ENCODE data around the gene IL17B.

Gene IL17B

DNA sequence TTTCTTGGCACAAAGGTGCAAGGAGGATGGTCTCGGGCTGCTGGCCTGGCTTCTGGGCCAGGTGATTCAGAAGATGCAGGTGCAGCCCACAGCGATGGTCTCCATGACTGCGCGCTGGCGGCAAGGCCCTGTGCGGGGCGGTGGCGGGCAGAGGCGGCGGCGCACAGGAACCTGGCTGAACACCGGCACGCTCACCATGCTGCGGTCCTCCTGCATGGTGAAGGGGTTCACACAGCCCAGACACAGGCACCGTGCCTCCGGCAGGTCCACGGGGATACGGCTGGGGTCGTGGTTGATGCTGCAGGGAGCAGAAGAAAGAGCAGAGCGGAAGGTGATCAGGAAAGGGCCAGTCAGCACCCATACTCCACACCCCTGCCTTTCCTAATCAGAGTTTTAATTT is 4.8 kb downstream of the IL17B start:
- Histone ChIP-seq H3K79me2 (ENCODE audit: insufficient read depth, low read length) (no peaks in the 10 kb centered on the region), H2AFZ (ENCODE audit: low read length) (no peak overlapping the region), H3K27ac (ENCODE audit: low read depth, low read length, poor library complexity, severe bottlenecking) (no peak overlapping the region), H3K4me3 (ENCODE audit: low read depth, low read length, poor library complexity, severe bottlenecking) (no peak overlapping the region), H3K4me1 (ENCODE audit: insufficient read depth, low read length, severe bottlenecking) (no peaks in the 10 kb centered on the region), H3K9me2 (ENCODE audit: low read depth, low read length) (no peaks in the 10 kb centered on the region), H3K9me3 (ENCODE audit: low read length) (no peaks in the 10 kb centered on the region), H3K9ac (ENCODE audit: low read length) (no peak overlapping the region), H4K20me1 (ENCODE audit: insufficient read depth, low read length) (no peaks in the 10 kb centered on the region), H3K27me3 (ENCODE audit: insufficient read depth, low read length) (no peaks in the 10 kb centered on the region), H3F3A (ENCODE audit: insufficient read depth, low read length) (no peaks in the 10 kb centered on the region), H3K4me2 (ENCODE audit: low read length) (no peak overlapping the region), H3K36me3 (ENCODE audit: insufficient read depth, low read length) (no peaks in the 10 kb centered on the region)
- TF ChIP-seq, protein P1, sequence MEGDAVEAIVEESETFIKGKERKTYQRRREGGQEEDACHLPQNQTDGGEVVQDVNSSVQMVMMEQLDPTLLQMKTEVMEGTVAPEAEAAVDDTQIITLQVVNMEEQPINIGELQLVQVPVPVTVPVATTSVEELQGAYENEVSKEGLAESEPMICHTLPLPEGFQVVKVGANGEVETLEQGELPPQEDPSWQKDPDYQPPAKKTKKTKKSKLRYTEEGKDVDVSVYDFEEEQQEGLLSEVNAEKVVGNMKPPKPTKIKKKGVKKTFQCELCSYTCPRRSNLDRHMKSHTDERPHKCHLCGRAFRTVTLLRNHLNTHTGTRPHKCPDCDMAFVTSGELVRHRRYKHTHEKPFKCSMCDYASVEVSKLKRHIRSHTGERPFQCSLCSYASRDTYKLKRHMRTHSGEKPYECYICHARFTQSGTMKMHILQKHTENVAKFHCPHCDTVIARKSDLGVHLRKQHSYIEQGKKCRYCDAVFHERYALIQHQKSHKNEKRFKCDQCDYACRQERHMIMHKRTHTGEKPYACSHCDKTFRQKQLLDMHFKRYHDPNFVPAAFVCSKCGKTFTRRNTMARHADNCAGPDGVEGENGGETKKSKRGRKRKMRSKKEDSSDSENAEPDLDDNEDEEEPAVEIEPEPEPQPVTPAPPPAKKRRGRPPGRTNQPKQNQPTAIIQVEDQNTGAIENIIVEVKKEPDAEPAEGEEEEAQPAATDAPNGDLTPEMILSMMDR (IDR thresholded peaks at IDR 0.05; ENCODE audit: low read length) = no peak
- TF ChIP-seq EZH2 (IDR thresholded peaks at IDR 0.05; ENCODE audit: borderline replicate concordance, low read length) = no peak

DNA sequence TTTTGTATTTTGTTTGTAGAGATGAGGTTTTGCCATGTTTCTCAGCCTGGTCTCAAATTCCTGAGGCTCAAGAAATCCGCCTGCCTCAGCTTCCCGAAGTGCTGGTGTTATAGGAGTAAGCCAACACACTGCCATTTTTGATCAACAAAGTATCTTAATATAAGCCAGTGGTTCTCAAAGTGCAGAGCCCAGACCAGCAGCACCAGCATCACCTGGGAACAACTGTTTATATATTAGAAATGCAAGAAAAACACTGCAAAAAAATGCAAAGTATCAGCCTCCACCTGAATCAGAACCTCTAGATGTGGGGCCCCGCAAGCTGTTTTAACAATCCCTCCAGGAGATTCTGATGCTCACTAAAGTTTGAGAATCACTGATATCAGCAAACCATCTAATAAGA is 6.2 kb downstream of the IL17B start:
- no peaks in the 10 kb centered on the region for H4K20me1 ChIP-seq (ENCODE audit: insufficient read depth, low read length)
- no peak overlapping the region for H3K4me2 ChIP-seq (ENCODE audit: low read length)
- no peaks in the 10 kb centered on the region for H3K9me3 ChIP-seq (ENCODE audit: low read length)
- H3K27ac ChIP-seq (ENCODE audit: low read depth, low read length, poor library complexity, severe bottlenecking) = no peak overlapping the region
- H3K4me3 ChIP-seq (ENCODE audit: low read depth, low read length, poor library complexity, severe bottlenecking) = no peak overlapping the region
- H3F3A ChIP-seq (ENCODE audit: insufficient read depth, low read length) = no peaks in the 10 kb centered on the region
- H3K4me1 ChIP-seq (ENCODE audit: insufficient read depth, low read length, severe bottlenecking) = no peaks in the 10 kb centered on the region
- H3K9me2 ChIP-seq (ENCODE audit: low read depth, low read length) = no peaks in the 10 kb centered on the region
- H3K9ac ChIP-seq (ENCODE audit: low read length) = no peak overlapping the region
- no peak overlapping the region for H2AFZ ChIP-seq (ENCODE audit: low read length)
- H3K36me3 ChIP-seq (ENCODE audit: insufficient read depth, low read length) = peaks cover 4% of the 10 kb centered on the region; the same call in 1 of the 2 replicates
- no peaks in the 10 kb centered on the region for H3K27me3 ChIP-seq (ENCODE audit: insufficient read depth, low read length)
- no peak for TF ChIP-seq EZH2 (IDR thresholded peaks at IDR 0.05; ENCODE audit: borderline replicate concordance, low read length)
- TF ChIP-seq, protein P1 (IDR thresholded peaks at IDR 0.05; ENCODE audit: low read length) = no peak
- no peaks in the 10 kb centered on the region for H3K79me2 ChIP-seq (ENCODE audit: insufficient read depth, low read length)

DNA sequence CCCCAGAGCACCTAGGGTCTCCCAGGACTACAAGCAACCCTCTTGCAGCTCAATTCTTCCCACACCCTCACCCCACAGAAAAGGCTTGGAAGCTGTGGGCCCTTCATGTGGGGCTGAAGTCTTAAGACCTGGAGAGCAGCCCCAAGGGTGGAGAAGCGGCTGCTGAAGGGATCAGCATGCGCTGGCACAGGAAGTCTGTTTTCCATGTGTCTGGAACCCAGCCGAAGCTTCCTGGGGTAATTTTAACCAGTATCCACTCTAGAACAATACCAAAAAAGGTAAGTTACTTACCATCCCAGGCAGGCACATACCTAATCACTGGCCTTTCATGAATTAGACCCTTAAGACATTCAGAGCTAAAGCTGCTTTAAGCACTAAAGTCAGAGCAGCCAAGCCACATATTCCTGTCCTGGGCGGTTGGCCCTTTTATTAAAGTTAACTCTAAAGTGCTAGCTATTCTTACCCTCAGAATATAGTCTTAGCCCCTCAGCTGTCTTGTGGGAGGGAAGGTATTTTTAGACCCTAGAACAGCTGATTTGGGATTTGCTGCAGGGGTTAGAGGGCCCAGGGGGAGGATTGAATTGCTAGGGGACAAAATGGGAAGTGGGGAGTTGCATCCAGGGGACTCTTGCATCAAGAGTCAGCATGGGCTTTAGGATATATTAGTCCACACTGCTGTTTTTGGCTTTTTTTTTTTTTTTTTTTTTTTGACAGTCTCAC is 6.9 kb downstream of the IL17B start:
- Histone ChIP-seq H3K27ac (ENCODE audit: low read depth, low read length, poor library complexity, severe bottlenecking) (no peak overlapping the region), H3K9me2 (ENCODE audit: low read depth, low read length) (no peaks in the 10 kb centered on the region), H3K4me3 (ENCODE audit: low read depth, low read length, poor library complexity, severe bottlenecking) (no peak overlapping the region), H3K79me2 (ENCODE audit: insufficient read depth, low read length) (no peaks in the 10 kb centered on the region), H3K4me2 (ENCODE audit: low read length) (no peak overlapping the region), H3F3A (ENCODE audit: insufficient read depth, low read length) (no peaks in the 10 kb centered on the region), H4K20me1 (ENCODE audit: insufficient read depth, low read length) (no peaks in the 10 kb centered on the region), H3K27me3 (ENCODE audit: insufficient read depth, low read length) (no peaks in the 10 kb centered on the region), H3K36me3 (ENCODE audit: insufficient read depth, low read length) (peaks cover 6% of the 10 kb centered on the region; the same call in 1 of the 2 replicates), H3K9ac (ENCODE audit: low read length) (no peak overlapping the region), H3K4me1 (ENCODE audit: insufficient read depth, low read length, severe bottlenecking) (peaks cover 6% of the 10 kb centered on the region), H2AFZ (ENCODE audit: low read length) (no peak overlapping the region), H3K9me3 (ENCODE audit: low read length) (no peaks in the 10 kb centered on the region)
- TF ChIP-seq, protein P1 (IDR thresholded peaks at IDR 0.05; ENCODE audit: low read length) = no peak
- TF ChIP-seq EZH2 (IDR thresholded peaks at IDR 0.05; ENCODE audit: borderline replicate concordance, low read length) = no peak
